IMR-90 (cell line): Measurements from ENCODE around the gene TNFRSF14. TPM values are rescaled to one million over a fixed set of nuclear protein-coding genes. Genes with fewer than 3 reads are reported as not detected.

Experiments used
- ATAC-seq: fragments of 200-7000 bp; cut with Tn5 transposase; 2 replicates; pipeline ENCODE4 v1.9.1; 2020; ENCODE audit warnings: low read depth, mild to moderate bottlenecking, moderate library complexity
- Bru-seq: library from RNA; stranded (reverse); fragments of 400-500 nt; gene quantifications from one replicate; lab custom pipeline; 2021; lab: Mats Ljungman, UMichigan
- BruChase-seq, 2 experiments: library from RNA; stranded (reverse); fragments of 400-500 nt; gene quantifications; one replicate each; lab custom pipeline; 2021; lab: Mats Ljungman, UMichigan
- BruUV-seq: library from RNA; stranded (reverse); fragments of 400-500 nt; replicated peaks from 2 replicates; lab custom pipeline; 2021; lab: Mats Ljungman, UMichigan
- CTCF ChIA-PET: fragments of 300-600 bp; formaldehyde crosslinking; extraction: SDS; loops from one replicate; lab custom pipeline; 2021; ENCODE audit warnings: antibody characterized with exemption; lab: Yijun Ruan, JAX
- POLR2A ChIA-PET: fragments of 300-600 bp; sonication (Branson Sonifier 250); formaldehyde crosslinking; loops from one replicate; lab custom pipeline; 2022; ENCODE audit warnings: antibody characterized with exemption; ENCODE audit not compliant: unreplicated experiment; lab: Charles Lee
- DNase-seq: peaks from one replicate; pipeline ENCODE4 v3.0.0; 2013
- H2AFZ ChIP-seq: replicated peaks from 2 replicates; pipeline ENCODE3; 2013; ENCODE audit warnings: low read length, mild to moderate bottlenecking; ENCODE audit not compliant: poor library complexity
- H2AK5ac ChIP-seq: 2 replicates; pipeline ENCODE4 v1.6.1; 2013; ENCODE audit warnings: low read depth, low read length, inconsistent platforms
- H2AK9ac ChIP-seq: replicated peaks from 2 replicates; pipeline ENCODE3; 2013; ENCODE audit warnings: mild to moderate bottlenecking, low read depth, low read length, moderate library complexity; ENCODE audit not compliant: poor library complexity
- H2BK120ac ChIP-seq: 2 replicates; pipeline ENCODE4 v1.6.1; 2013; ENCODE audit warnings: low read depth, low read length, inconsistent platforms
- H2BK15ac ChIP-seq: 3 replicates; pipeline ENCODE4 v1.6.1; 2013; ENCODE audit warnings: low read depth, low read length, inconsistent platforms
- H2BK20ac ChIP-seq: 2 replicates; pipeline ENCODE4 v1.6.1; 2013; ENCODE audit warnings: low read depth, mild to moderate bottlenecking, inconsistent platforms, low read length, moderate library complexity
- H2BK5ac ChIP-seq: 2 replicates; pipeline ENCODE4 v1.6.1; 2013; ENCODE audit warnings: mild to moderate bottlenecking, low read depth, low read length, inconsistent platforms; ENCODE audit not compliant: poor library complexity, severe bottlenecking
- H3K14ac ChIP-seq: replicated peaks from 2 replicates; pipeline ENCODE4 v1.6.1; 2013; ENCODE audit warnings: low read depth, low read length, inconsistent platforms
- H3K18ac ChIP-seq: 2 replicates; pipeline ENCODE4 v1.6.1; 2013; ENCODE audit warnings: low read depth, low read length, control low read depth
- H3K23ac ChIP-seq: 2 replicates; pipeline ENCODE4 v1.6.1; 2013; ENCODE audit warnings: low read depth, low read length, inconsistent platforms
- H3K27ac ChIP-seq: 2 replicates; pipeline ENCODE4 v1.5.1; 2013; ENCODE audit warnings: mild to moderate bottlenecking, control low read depth, low read length; ENCODE audit not compliant: insufficient read depth
- H3K27me3 ChIP-seq: 2 replicates; pipeline ENCODE4 v1.6.1; 2013; ENCODE audit warnings: low read length; ENCODE audit not compliant: control insufficient read depth, insufficient read depth
- H3K36me3 ChIP-seq: 2 replicates; pipeline ENCODE4 v1.6.1; 2013; ENCODE audit warnings: low read length, mixed read lengths; ENCODE audit not compliant: control insufficient read depth, insufficient read depth
- H3K4ac ChIP-seq: 2 replicates; pipeline ENCODE4 v1.6.1; 2013; ENCODE audit warnings: low read depth, low read length, inconsistent platforms
- H3K4me1 ChIP-seq: 2 replicates; pipeline ENCODE4 v1.6.1; 2013; ENCODE audit warnings: low read length, mixed read lengths; ENCODE audit not compliant: control insufficient read depth, insufficient read depth
- H3K4me2 ChIP-seq: 2 replicates; pipeline ENCODE4 v1.6.1; 2013; ENCODE audit warnings: low read depth, mild to moderate bottlenecking, control low read depth, low read length, moderate library complexity
- H3K4me3 ChIP-seq: 2 replicates; pipeline ENCODE4 v1.5.1; 2013; ENCODE audit warnings: low read depth, mild to moderate bottlenecking, control low read depth, low read length, moderate library complexity; ENCODE audit not compliant: insufficient read depth
- H3K56ac ChIP-seq: 2 replicates; pipeline ENCODE4 v1.6.1; 2013; ENCODE audit warnings: low read length, inconsistent platforms; ENCODE audit not compliant: insufficient read depth; ENCODE audit errors: extremely low read depth
- H3K79me1 ChIP-seq, 2 experiments: 2 replicates each; pipeline ENCODE4 v1.6.1; 2013; ENCODE audit warnings: low read length in 2 of 2, inconsistent platforms in 1 of 2, low read depth in 1 of 2
- H3K9ac ChIP-seq: 2 replicates; pipeline ENCODE4 v1.6.1; 2013; ENCODE audit warnings: low read depth, low read length, control low read depth
- H3K9me1 ChIP-seq: 2 replicates; pipeline ENCODE4 v1.6.1; 2013; ENCODE audit warnings: low read length, inconsistent platforms; ENCODE audit not compliant: insufficient read depth
- H3K9me3 ChIP-seq: 2 replicates; pipeline ENCODE4 v1.6.1; 2013; ENCODE audit warnings: low read length; ENCODE audit not compliant: control insufficient read depth, insufficient read depth
- H4K20me1 ChIP-seq: 2 replicates; pipeline ENCODE4 v1.6.1; 2013; ENCODE audit warnings: low read length, inconsistent platforms; ENCODE audit not compliant: insufficient read depth
- H4K5ac ChIP-seq: 2 replicates; pipeline ENCODE4 v1.6.1; 2013; ENCODE audit warnings: mild to moderate bottlenecking, low read depth, low read length, control low read depth
- H4K8ac ChIP-seq, 2 experiments: 2 replicates each; pipeline ENCODE4 v1.6.1; 2013; ENCODE audit warnings: low read depth in 2 of 2, low read length in 2 of 2, control low read depth in 1 of 2, inconsistent platforms in 1 of 2
- H4K91ac ChIP-seq: 2 replicates; pipeline ENCODE4 v1.6.1; 2013; ENCODE audit warnings: low read depth, low read length, inconsistent platforms; ENCODE audit not compliant: insufficient read depth
- WGBS, 2 experiments: methylation state at CpG; one replicate each; pipeline versions ENCODE4 v1.1.5 to v1.1.7; 2013; ENCODE audit warnings: missing lambda C conversion rate in 2 of 2; ENCODE audit not compliant: insufficient read length in 1 of 2; ENCODE audit errors: extremely low coverage in 2 of 2; 5-methylcytosine and 5-hydroxymethylcytosine counted together
- dilution Hi-C: fragments of 300-500 bp; cut with HindIII; formaldehyde crosslinking; loops from one replicate; pipeline ENCODE4 v1.14.3; 2018; ENCODE audit warnings: low sequenced_read_pairs; ENCODE audit not compliant: unreplicated experiment
- in situ Hi-C: fragments of 300-500 bp; cut with MboI; formaldehyde crosslinking; loops from 3 replicates; pipeline ENCODE4 v1.14.3; 2019; ENCODE audit warnings: low sequenced_read_pairs, inconsistent platforms, mixed read lengths
- intact Hi-C: fragments of 100-400 bp; cut with micrococcal nuclease; formaldehyde crosslinking; loops from 2 replicates; pipeline ENCODE4 v1.10.0; 2022
- long read RNA-seq: library from polyadenylated mRNA; unstranded; transcript quantifications from one replicate; pipeline ENCODE4 v2.0.0, GENCODE V29; 2021; ENCODE audit not compliant: unreplicated experiment
- polyA plus RNA-seq, 3 experiments: library from polyadenylated mRNA; depleted of rRNA; stranded (reverse); fragments of >200 nt; gene quantifications; 2 replicates each; pipeline ENCODE4 v1.2.3, GENCODE V29; 2012; ENCODE audit warnings: low replicate concordance in 1 of 3
- total RNA-seq: library from RNA; depleted of rRNA; stranded (reverse); fragments of >200 nt; gene quantifications from 2 replicates; pipeline ENCODE4 v1.2.3, GENCODE V29; 2012; rRNA removed
- TF ChIP-seq, protein P1 (sequence below): fragments of 150-350 bp; IDR thresholded peaks from 2 replicates; pipeline ENCODE4 v1.6.1; 2016; ENCODE audit warnings: low read depth, mild to moderate bottlenecking, low read length, moderate library complexity, borderline replicate concordance
- TF ChIP-seq, protein P2 (sequence below): conservative IDR thresholded peaks from 2 replicates; pipeline ENCODE4 v1.5.1; 2012; ENCODE audit warnings: mild to moderate bottlenecking, low read depth, low read length, improper control_type of control experiment

The TNFRSF14 gene
- total RNA-seq (1.3 and 1.7 TPM in 2 replicates), polyA plus RNA-seq (2012; rRNA removed) (4.2 and 4.6 TPM in 2 replicates), Bru-seq, nascent RNA (percentile 30 among the genes with signal in this experiment), BruChase-seq, experiment 1, labeled RNA remaining after a 6-hour chase (percentile 27 among the genes with signal in this experiment), BruChase-seq, experiment 2, labeled RNA remaining after a 2-hour chase (percentile 26 among the genes with signal in this experiment)
- 3.1 and 5.7 TPM in 2 replicates for polyA plus RNA-seq (2012; cell fraction: cytosol; rRNA removed)
- polyA plus RNA-seq (2012; cell fraction: nucleus; rRNA removed; ENCODE audit: low replicate concordance), result 32.3 and 65.2 TPM in 2 replicates
- long read RNA-seq, partial matches to known transcripts, result 2 of 4 reads
- long read RNA-seq, other reads (novel, unspliced or antisense), result 0 of 4 reads

DNA sequence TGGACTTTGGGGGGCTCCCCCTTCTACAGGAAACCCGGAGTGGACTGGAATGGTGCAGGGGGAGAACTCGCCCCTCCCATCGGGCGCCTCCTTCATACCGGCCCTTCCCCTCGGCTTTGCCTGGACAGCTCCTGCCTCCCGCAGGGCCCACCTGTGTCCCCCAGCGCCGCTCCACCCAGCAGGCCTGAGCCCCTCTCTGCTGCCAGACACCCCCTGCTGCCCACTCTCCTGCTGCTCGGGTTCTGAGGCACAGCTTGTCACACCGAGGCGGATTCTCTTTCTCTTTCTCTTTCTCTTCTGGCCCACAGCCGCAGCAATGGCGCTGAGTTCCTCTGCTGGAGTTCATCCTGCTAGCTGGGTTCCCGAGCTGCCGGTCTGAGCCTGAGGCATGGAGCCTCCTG lies at the start of gene TNFRSF14:
TNFRSF14 (plus strand) TSS at position 95 of the 401 bp plus-strand sequence; CDS start at position 389, 294 bp downstream.
- H2AK9ac ChIP-seq, result peak within 1 kb of the TSS; percentile 47
- no peaks in the 10 kb centered on the region for H3K9me1 ChIP-seq
- BruUV-seq, result no TSS peak
- no peaks in the 10 kb centered on the region for H3K9me3 ChIP-seq
- no peaks in the 10 kb centered on the region for H3K79me1 ChIP-seq
- peak within 1 kb of the TSS; percentile 98 for H2AFZ ChIP-seq
- H3K27ac ChIP-seq, result peak within 1 kb of the TSS; percentile 36; the same call in 1 of the 2 replicates
- H4K20me1 ChIP-seq, result no peaks in the 10 kb centered on the region
- TF ChIP-seq, protein P1, sequence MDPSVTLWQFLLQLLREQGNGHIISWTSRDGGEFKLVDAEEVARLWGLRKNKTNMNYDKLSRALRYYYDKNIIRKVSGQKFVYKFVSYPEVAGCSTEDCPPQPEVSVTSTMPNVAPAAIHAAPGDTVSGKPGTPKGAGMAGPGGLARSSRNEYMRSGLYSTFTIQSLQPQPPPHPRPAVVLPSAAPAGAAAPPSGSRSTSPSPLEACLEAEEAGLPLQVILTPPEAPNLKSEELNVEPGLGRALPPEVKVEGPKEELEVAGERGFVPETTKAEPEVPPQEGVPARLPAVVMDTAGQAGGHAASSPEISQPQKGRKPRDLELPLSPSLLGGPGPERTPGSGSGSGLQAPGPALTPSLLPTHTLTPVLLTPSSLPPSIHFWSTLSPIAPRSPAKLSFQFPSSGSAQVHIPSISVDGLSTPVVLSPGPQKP, result no peak
- TF ChIP-seq, protein P2, sequence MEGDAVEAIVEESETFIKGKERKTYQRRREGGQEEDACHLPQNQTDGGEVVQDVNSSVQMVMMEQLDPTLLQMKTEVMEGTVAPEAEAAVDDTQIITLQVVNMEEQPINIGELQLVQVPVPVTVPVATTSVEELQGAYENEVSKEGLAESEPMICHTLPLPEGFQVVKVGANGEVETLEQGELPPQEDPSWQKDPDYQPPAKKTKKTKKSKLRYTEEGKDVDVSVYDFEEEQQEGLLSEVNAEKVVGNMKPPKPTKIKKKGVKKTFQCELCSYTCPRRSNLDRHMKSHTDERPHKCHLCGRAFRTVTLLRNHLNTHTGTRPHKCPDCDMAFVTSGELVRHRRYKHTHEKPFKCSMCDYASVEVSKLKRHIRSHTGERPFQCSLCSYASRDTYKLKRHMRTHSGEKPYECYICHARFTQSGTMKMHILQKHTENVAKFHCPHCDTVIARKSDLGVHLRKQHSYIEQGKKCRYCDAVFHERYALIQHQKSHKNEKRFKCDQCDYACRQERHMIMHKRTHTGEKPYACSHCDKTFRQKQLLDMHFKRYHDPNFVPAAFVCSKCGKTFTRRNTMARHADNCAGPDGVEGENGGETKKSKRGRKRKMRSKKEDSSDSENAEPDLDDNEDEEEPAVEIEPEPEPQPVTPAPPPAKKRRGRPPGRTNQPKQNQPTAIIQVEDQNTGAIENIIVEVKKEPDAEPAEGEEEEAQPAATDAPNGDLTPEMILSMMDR, result peak; percentile 7; the same call in 1 of the 2 replicates
- intact Hi-C loops (loop anchor here (1.0 kb wide), 1 partner anchor 87 kb away; no protein-coding TSS in a partner anchor), in situ Hi-C loops (no loop called here), dilution Hi-C loops (no loop called here)
- peak within 1 kb of the TSS; percentile 58 for H4K91ac ChIP-seq
- H3K4me3 ChIP-seq, result peak within 1 kb of the TSS; percentile 44
- CTCF ChIA-PET, result no interaction called here
- peak within 1 kb of the TSS; percentile 90 for H3K4me2 ChIP-seq
- H3K18ac ChIP-seq, result peak within 1 kb of the TSS; percentile 71; the same call in 1 of the 2 replicates
- peak within 1 kb of the TSS; percentile 24 for H2BK120ac ChIP-seq
- peak within 1 kb of the TSS; percentile 70 for H3K9ac ChIP-seq
- peak within 1 kb of the TSS; percentile 78 for H4K5ac ChIP-seq
- H2BK20ac ChIP-seq, result peak within 1 kb of the TSS; percentile 58; the same call in 1 of the 2 replicates
- H2BK5ac ChIP-seq, result peak within 1 kb of the TSS; percentile 47
- H3K4ac ChIP-seq, result peak within 1 kb of the TSS; percentile 93
- H3K36me3 ChIP-seq, result no peaks in the 10 kb centered on the region
- WGBS, 2 experiments, result 15% methylated on average over 7 of the region's 16 CpGs; no CpG with 5 or more reads in 1 of the 2 experiments
- H3K23ac ChIP-seq, result peak within 1 kb of the TSS; percentile 1; the same call in 1 of the 2 replicates
- DNase-seq (peak; percentile 35), ATAC-seq (peak; percentile 79)
- peak within 1 kb of the TSS; percentile 59; the same call in 1 of the 2 replicates for H2AK5ac ChIP-seq
- H3K4me1 ChIP-seq, result no peaks in the 10 kb centered on the region
- POLR2A ChIA-PET, result no interaction called here
- peak within 1 kb of the TSS; percentile 61; the same call in 1 of the 3 replicates for H2BK15ac ChIP-seq
- no peaks in the 10 kb centered on the region; the same call in 1 of the 2 replicates for H3K27me3 ChIP-seq
- peak within 1 kb of the TSS; percentile 10; the same call in 1 of the 2 replicates for H3K56ac ChIP-seq
- peak within 1 kb of the TSS; percentile 89 for H3K14ac ChIP-seq
- H4K8ac ChIP-seq, result peak within 1 kb of the TSS; percentile 80 to 88
